NCI-H2107 treated with DMSO at 0.1 percent for 48 hours (cell line): ENCODE data around the gene MRPL39.

Source experiments
- DNase-seq: peaks from one replicate; lab custom pipeline; 2025; ENCODE audit not compliant: unreplicated experiment; lab: John Stamatoyannopoulos, UW

The MRPL39 gene

GRCh38 chr21:25569711-25570110, 37.6 kb downstream of the MRPL39 start:
- no peak for DNase-seq

GRCh38 chr21:25569084-25569483, 38.2 kb downstream of the MRPL39 start:
- no peak for DNase-seq

DNA sequence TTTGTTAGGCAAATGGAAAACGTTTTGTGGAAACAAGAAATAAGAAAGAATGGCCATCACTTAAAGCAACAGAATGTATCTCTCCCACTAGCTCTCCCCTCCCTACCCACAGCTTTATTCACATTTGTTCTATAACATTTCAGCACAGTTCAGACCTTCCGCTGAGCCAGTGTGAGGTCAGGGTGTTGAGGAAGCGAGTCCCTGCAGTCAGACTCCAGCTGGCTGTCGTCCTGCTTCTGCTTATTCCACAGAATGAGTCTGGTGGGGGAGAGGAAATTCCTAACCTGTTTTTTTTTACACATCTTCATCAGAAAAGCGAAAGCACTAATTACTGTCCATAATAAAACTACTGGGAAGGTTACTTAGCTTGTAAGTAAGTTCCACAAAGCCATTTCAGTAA, 39.0 kb downstream of the MRPL39 start:
- no peak for DNase-seq

GRCh38 chr21:25567472-25567871, 39.8 kb downstream of the MRPL39 start:
- DNase-seq = no peak

DNA sequence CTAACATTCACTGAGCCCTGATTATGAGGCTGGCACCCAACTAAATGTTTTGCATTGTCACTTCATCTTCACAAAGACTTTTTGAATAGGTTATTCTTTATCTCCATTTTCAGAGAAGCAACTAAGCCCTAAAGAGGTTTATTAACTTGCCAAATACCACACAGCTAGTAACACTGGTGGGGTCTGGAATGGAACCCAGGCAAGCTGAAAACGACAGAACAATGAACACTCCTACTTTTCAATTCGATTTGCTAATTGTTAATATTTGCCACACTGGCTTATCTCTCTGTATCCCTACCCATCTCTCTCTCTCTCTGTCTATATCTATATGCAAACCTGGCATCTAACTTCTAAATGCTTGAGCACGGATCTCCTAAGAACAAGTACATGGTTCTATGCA, 40.6 kb downstream of the MRPL39 start:
- no peak for DNase-seq

- no peak for DNase-seq
Measured at GRCh38 chr21:25565272-25566211, 41.7 kb downstream of the MRPL39 start.

DNA sequence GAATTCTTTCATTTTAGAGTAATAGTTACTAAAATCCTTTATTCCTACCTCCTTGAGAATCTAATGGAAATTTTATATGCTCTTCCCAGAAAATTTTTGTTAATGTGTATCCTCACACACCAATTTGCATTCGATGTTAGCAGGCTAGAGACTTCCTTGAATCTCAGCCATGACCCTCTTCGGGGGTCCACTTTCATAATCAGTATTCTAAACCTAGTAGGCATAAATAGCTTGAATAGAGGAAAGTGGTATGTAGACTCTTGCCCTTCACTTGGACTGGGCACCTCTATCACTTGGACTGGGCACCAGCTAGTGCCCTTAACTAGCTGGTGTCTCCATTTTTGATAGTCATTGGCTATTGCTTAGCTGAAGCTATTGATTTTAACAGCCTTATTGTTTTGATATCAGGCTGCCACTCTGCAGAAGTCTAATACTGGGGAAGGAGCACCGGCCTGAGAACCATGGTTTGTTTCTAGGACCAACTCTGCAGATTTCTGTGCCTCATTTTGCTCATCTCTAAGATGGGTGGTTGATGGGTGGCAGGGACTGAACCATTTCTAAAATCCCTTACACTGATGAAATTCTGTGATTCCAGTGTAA, 42.8 kb downstream of the MRPL39 start:
- no peak for DNase-seq

GRCh38 chr21:25563361-25564116, 43.7 kb downstream of the MRPL39 start:
- DNase-seq = no peak

- DNase-seq = no peak
Measured at GRCh38 chr21:25562660-25563059, 44.6 kb downstream of the MRPL39 start.

- no peak for DNase-seq
Measured at GRCh38 chr21:25561668-25562641, 45.3 kb downstream of the MRPL39 start.

GRCh38 chr21:25560891-25561290, 46.4 kb downstream of the MRPL39 start:
- no peak for DNase-seq

GRCh38 chr21:25560271-25560685, 47.0 kb downstream of the MRPL39 start:
- no peak for DNase-seq

DNA sequence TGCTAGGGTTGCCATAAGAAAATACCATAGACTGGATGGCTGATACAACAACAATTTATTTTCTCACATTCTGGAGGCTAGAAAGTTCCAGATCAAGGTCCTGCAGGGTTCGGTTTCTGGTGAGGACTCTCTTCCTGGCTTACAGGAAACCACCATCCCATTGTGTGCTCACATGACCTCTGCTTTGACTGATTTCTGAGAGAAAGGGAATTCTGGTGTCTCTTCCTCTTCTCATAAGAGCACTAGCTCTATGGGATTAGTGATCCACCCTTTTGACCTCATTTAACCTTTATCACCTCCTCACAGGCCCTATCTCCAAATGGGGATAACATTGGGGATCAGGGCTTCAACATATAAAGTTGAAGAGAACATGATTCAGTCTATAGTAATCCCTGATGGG, 47.5 kb downstream of the MRPL39 start:
- DNase-seq = no peak

DNA sequence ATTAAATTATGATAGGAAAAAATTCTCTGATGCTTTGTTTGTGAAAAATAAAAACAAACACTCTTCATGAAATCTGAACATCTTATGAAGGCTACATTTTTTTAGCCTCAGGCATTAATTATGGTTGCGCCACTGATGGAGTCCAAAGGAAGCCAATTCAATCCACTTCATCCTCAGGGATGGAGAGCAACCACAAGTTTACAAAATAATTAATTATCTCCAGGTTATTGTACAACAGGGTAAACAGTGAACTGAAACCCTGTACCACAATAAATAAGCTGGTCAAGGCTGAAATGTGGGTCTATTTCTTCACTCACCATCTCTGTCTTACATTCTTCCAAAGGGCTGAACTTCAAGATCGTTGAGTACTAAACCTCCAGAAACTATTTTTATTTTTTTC, 49.2 kb downstream of the MRPL39 start:
- no peak for DNase-seq

GRCh38 chr21:25557180-25557579, 50.1 kb downstream of the MRPL39 start:
- no peak for DNase-seq

DNA sequence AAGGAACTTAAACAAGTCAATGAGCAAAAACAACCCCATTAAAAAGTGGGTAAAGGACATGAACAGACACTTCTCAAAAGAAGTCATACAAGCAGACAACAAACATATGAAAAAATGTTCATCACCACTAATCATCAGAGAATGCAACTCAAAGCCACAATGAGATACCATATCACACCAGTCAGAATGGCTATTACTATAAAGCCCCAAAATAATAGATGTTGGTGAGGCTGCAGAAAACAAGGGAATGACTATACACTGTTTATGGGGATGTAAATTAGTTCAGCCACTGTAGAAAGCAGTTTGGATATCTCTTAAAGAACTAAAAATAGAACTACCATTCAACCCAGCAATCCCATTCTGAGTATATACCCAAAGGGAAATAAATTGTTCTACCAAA, 51.2 kb downstream of the MRPL39 start:
- DNase-seq = no peak

DNA sequence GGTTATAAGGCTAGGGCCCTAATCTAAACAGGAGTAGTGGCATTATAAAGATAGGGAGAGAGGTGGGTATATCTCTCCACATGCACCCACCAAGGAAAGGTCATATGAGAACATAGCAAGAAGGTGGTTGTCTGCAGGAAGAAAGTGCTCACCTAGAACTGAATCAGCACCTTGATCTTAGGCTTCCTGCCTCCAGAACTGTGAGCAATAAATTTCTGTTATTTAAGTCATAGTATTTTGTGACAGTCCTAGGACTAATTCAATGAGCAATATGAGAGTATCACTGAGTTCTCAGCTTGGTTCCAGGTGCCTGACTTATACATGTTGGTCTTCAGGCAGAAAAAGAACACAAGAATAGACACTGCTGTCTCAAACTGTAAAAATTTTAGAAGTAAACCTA, 51.8 kb downstream of the MRPL39 start:
- no peak for DNase-seq

DNA sequence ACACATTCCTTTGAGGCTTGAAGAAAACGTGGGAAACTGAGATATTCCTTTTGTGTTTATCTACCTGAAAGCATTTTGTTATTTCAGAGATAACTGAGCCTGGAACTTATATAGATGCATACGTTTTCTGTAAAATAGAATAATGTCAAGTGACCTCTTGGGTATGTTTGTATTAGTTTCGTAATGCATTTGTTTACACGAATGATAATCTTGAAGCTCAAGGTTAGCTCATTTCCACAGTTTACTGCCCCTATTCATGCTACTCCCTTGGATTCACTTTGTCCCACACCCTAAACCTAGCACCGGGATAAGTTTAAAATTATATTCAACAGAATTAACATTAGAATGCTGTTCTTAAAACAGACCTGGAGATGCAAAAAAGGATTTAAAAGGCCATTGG, 54.4 kb downstream of the MRPL39 start:
- no peak for DNase-seq

DNA sequence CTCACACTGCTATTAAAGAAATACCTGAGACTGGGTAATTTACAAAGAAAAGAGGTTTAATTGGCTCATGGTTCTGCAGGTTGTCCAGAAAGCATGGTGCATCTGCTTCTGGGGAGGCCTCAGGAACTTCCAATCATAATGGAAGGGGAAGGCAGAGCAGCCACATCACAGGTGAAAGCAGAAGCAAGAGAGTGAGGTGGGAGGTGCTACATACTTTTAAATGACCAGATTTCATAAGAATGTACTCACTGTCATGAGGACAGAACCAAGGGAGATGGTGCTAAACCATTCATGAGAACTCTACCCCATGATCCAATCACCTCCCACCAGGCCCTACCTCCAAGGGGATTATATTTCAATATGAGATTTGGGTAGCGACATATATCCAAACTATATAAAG, 55.7 kb downstream of the MRPL39 start:
- no peak for DNase-seq

DNA sequence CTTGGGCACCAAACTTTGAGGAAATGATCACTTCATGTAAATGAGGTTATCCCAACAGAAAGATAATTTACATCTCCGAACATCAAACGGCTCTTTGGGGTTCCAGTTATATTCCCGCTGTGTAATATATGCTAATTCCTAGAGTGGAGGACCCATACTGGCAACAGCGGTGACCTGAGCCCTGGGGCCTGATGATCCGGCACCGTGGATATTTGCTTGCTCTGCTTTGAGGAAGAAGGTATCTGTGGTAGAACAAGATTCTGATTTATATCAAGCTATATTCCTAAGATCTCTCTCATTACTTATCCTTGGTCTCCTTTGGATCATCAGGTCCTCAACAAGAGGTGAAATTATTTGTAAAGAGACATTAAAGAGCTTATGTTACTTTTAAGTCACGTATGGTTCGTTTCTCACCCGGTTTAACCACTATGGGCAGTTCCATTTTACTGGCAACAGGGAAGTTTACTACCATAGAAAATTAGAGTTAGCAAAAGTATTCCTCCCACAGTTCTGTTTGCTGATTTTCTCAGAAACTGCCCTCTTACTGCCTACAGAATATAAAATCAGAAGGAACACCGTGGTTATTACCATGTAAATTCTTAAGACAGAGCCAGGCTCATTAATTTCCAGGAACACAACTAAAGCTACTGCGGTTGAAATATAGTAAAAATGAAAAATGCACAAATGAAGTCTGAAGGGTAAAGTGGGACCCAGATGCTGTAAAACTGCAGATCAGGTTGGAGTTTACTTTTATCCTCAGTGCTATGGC, 56.7 kb downstream of the MRPL39 start:
- no peak for DNase-seq
